ENCODE data around the gene SNAPIN. TPM values are rescaled to one million over a fixed set of nuclear protein-coding genes. Genes with fewer than 3 reads are reported as not detected.

The SNAPIN gene
- total and polyA plus RNA-seq, 9 of the 15 experiments (the other 6 are each of a cell fraction or from before 2014, with no cell fraction given): 11.2 to 43.9 (median 32.3) TPM

DNA sequence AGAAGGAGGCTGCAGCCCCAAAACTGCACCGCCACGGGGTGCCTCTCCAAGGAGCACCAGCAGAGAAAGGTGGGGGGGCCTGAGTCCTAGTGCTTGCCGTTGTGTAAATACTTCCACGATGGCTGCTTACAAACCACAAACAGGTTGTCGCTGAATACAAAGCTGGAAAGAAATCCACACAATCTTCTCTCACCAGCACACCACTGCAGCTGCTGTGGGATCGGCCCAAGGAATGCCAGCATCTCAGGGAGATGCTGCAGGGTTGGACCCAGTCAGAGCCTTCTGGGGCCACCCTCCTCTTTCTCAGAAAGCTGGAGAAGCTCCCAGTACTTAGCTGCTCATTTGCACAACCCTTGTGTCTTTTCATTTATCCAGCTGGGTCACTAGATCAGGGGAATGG lies 39.3 kb upstream of the SNAPIN start:
- ChIA-PET POLR2A (interaction anchor here (0.6 to 6.8 kb wide), 6 partner anchors 8 to 371 kb away, joined by 3 to 70 read pairs (median 4); partner anchors contain the start of genes RPS27, S100A1 and S100A13), CTCF (ENCODE audit: low intra/inter-chr PET ratio) (no interaction called here)
- Histone ChIP-seq H4K20me1 (replicated peaks; ENCODE audit: control insufficient read depth, insufficient read depth, low read length) (no peaks in the 10 kb centered on the region), H3K36me3 (ENCODE audit: control insufficient read depth, insufficient read depth, low read length) (no peaks in the 10 kb centered on the region), H3K27me3 (ENCODE audit: control insufficient read depth in 2 of 2, insufficient read depth in 2 of 2, low read length in 2 of 2) (no peaks in the 10 kb centered on the region), H3K4me2 (ENCODE audit: insufficient read depth, low read length) (no peak overlapping the region), H3K9ac (ENCODE audit: insufficient read depth in 1 of 2, low read depth in 2 of 2, low read length in 2 of 2) (no peak overlapping the region), H3K4me3 (no peak overlapping the region), H3K4me1 (replicated peaks in 1 of 2; ENCODE audit: control insufficient read depth in 2 of 2, insufficient read depth in 2 of 2, low read length in 2 of 2) (peaks cover 9 to 20% of the 10 kb centered on the region in 2 experiments; a peak in 4 of 5 replicates), H3K9me3 (replicated peaks; ENCODE audit: control insufficient read depth, insufficient read depth, low read depth, low read length) (no peaks in the 10 kb centered on the region), H3K9me1 (ENCODE audit: control insufficient read depth, insufficient read depth, low read length) (no peaks in the 10 kb centered on the region), H3K27ac (ENCODE audit: extremely low read depth, low read depth, low read length) (no peak overlapping the region), H2AFZ (ENCODE audit: low read depth, low read length) (no peak overlapping the region), H3K79me2 (ENCODE audit: control insufficient read depth, insufficient read depth, low read length) (no peaks in the 10 kb centered on the region)
- BruUV-seq (replicated peaks): no TSS peak
- WGBS (ENCODE audit: insufficient coverage, low coverage, missing lambda C conversion rate): 62% methylated on average over 6 of the region's 6 CpGs
- FAIRE-seq: no peak
- intact Hi-C loops (cut with micrococcal nuclease): no loop called here
- no peak for ATAC-seq
- in situ Hi-C loops (cut with MboI): no loop called here
- DNase-seq (ENCODE audit: extremely low read depth in 1 of 4, low spot score in 3 of 4): no peak
- TF ChIP-seq TCF7 (IDR thresholded peaks at IDR 0.05; ENCODE audit: borderline replicate concordance) (no peak), POLR2AphosphoS5 (IDR thresholded peaks at IDR 0.05; ENCODE audit: control insufficient read depth, insufficient read depth, low read depth, low read length) (no peak), GATAD2A (IDR thresholded peaks at IDR 0.05) (no peak), ZFP36 (IDR thresholded peaks at IDR 0.05; ENCODE audit: low read depth, low read length, partially characterized antibody) (no peak), RBM25 (IDR thresholded peaks at IDR 0.05; ENCODE audit: low read depth, low read length, severe bottlenecking) (no peak), PTBP1 (IDR thresholded peaks at IDR 0.05; ENCODE audit: low read depth, low read length) (no peak), ZNF232 (CRISPR knock-in tag; IDR thresholded peaks at IDR 0.05) (no peak), ASH1L (IDR thresholded peaks at IDR 0.05; ENCODE audit: borderline replicate concordance, low read depth, partially characterized antibody) (no peak), SOX6 (IDR thresholded peaks at IDR 0.05) (no peak), RBFOX2 (IDR thresholded peaks at IDR 0.05; ENCODE audit: low read depth, low read length) (no peak), PHF20 (IDR thresholded peaks at IDR 0.05; ENCODE audit: partially characterized antibody) (no peak), NFIC (IDR thresholded peaks at IDR 0.05) (no peak), ZNF436 (CRISPR knock-in tag; IDR thresholded peaks at IDR 0.05) (no peak)
- TF ChIP-seq, protein P1, sequence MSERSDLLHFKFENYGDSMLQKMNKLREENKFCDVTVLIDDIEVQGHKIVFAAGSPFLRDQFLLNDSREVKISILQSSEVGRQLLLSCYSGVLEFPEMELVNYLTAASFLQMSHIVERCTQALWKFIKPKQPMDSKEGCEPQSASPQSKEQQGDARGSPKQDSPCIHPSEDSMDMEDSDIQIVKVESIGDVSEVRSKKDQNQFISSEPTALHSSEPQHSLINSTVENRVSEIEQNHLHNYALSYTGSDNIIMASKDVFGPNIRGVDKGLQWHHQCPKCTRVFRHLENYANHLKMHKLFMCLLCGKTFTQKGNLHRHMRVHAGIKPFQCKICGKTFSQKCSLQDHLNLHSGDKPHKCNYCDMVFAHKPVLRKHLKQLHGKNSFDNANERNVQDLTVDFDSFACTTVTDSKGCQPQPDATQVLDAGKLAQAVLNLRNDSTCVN (CRISPR knock-in tag; IDR thresholded peaks at IDR 0.05): no peak

Data from K562 (cell line).